HepG2 (cell line): ENCODE data around the gene ARVCF. TPM values are rescaled to one million over a fixed set of nuclear protein-coding genes. Genes with fewer than 3 reads are reported as not detected.
A peak's percentile ranks its signal among the peaks of the same experiment; 100 is the strongest.

Experiments used
- AGO1 ChIP-seq: fragments of 200-400 bp; formaldehyde crosslinking; IDR thresholded peaks from 2 replicates; pipeline ENCODE4 v1.6.1; 2017; ENCODE audit warnings: mild to moderate bottlenecking, low read depth, low read length, moderate library complexity; ENCODE audit not compliant: poor library complexity, severe bottlenecking
- ASH2L ChIP-seq: fragments of 300-600, 200-600 bp; sonication (generic); IDR thresholded peaks from 2 replicates; pipeline ENCODE4 v1.7.0; 2017; ENCODE audit warnings: low read depth, mild to moderate bottlenecking, moderate library complexity, mixed read lengths, low read length; ENCODE audit not compliant: insufficient read length
- ATAD3A ChIP-seq: sonication (generic); formaldehyde crosslinking; IDR thresholded peaks from 2 replicates; pipeline ENCODE4 v1.4.0; 2020; ENCODE audit warnings: missing genetic modification reagents
- FOXM1 ChIP-seq: sonication (generic); formaldehyde crosslinking; IDR thresholded peaks from 2 replicates; pipeline ENCODE4 v1.5.0; 2020; ENCODE audit warnings: missing genetic modification reagents
- HES4 ChIP-seq: sonication (generic); formaldehyde crosslinking; IDR thresholded peaks from 2 replicates; pipeline ENCODE4 v1.9.0; 2021; ENCODE audit warnings: mild to moderate bottlenecking, missing genetic modification reagents, borderline replicate concordance
- HNRNPL ChIP-seq: fragments of 200-400 bp; formaldehyde crosslinking; IDR thresholded peaks from 2 replicates; pipeline ENCODE4 v1.6.1; 2017; ENCODE audit warnings: mild to moderate bottlenecking, low read depth, low read length
- KAT8 ChIP-seq: IDR thresholded peaks from 2 replicates; pipeline ENCODE4 v1.6.1; 2016; ENCODE audit warnings: missing genetic modification reagents, missing compliant biosample characterization
- KDM1A ChIP-seq: IDR thresholded peaks from 2 replicates; pipeline ENCODE4 v1.6.1; 2016; ENCODE audit warnings: missing compliant biosample characterization
- KMT2B ChIP-seq: IDR thresholded peaks from 2 replicates; pipeline ENCODE4 v1.6.1; 2016; ENCODE audit warnings: missing genetic modification reagents, missing compliant biosample characterization
- MAF1 ChIP-seq: sonication (generic); formaldehyde crosslinking; IDR thresholded peaks from 2 replicates; pipeline ENCODE4 v1.5.0; 2020; ENCODE audit warnings: missing genetic modification reagents, borderline replicate concordance
- MIER2 ChIP-seq: IDR thresholded peaks from 2 replicates; pipeline ENCODE4 v1.6.1; 2016; ENCODE audit warnings: missing biosample characterization, missing genetic modification reagents
- MIXL1 ChIP-seq: IDR thresholded peaks from 2 replicates; pipeline ENCODE4 v1.6.1; 2016
- MZF1 ChIP-seq: sonication (generic); formaldehyde crosslinking; IDR thresholded peaks from 2 replicates; pipeline ENCODE4 v1.8.1; 2023; ENCODE audit warnings: mild to moderate bottlenecking, missing genetic modification reagents, borderline replicate concordance
- POLR2AphosphoS5 ChIP-seq: IDR thresholded peaks from 2 replicates; pipeline ENCODE4 v1.6.1; 2012; ENCODE audit warnings: low read depth, low read length
- RAD51 ChIP-seq: fragments of 450-650 bp; IDR thresholded peaks from 2 replicates; pipeline ENCODE4 v1.6.1; 2016; ENCODE audit warnings: borderline replicate concordance
- SCMH1 ChIP-seq: sonication (generic); formaldehyde crosslinking; IDR thresholded peaks from 2 replicates; pipeline ENCODE4 v1.9.0; 2021; ENCODE audit warnings: missing genetic modification reagents, mild to moderate bottlenecking, borderline replicate concordance
- SRSF1 ChIP-seq: fragments of 200-400 bp; formaldehyde crosslinking; optimal IDR thresholded peaks from 2 replicates; pipeline ENCODE3; 2017; ENCODE audit warnings: mild to moderate bottlenecking, low read depth, low read length, moderate library complexity
- TARDBP ChIP-seq: sonication (generic); formaldehyde crosslinking; IDR thresholded peaks from 2 replicates; pipeline ENCODE4 v1.8.0; 2022; ENCODE audit warnings: mild to moderate bottlenecking, missing genetic modification reagents
- TRIM24 ChIP-seq: sonication (generic); formaldehyde crosslinking; IDR thresholded peaks from 2 replicates; pipeline ENCODE4 v1.8.0; 2022; ENCODE audit warnings: mild to moderate bottlenecking, missing genetic modification reagents
- YEATS4 ChIP-seq: sonication (generic); formaldehyde crosslinking; IDR thresholded peaks from 2 replicates; pipeline ENCODE4 v1.4.0; 2020; ENCODE audit warnings: missing genetic modification reagents, borderline replicate concordance
- ZNF556 ChIP-seq: sonication (generic); formaldehyde crosslinking; IDR thresholded peaks from 2 replicates; pipeline ENCODE4 v1.4.0; 2020; ENCODE audit warnings: mild to moderate bottlenecking, missing genetic modification reagents, borderline replicate concordance
- ZNF598 ChIP-seq: sonication (generic); formaldehyde crosslinking; IDR thresholded peaks from 2 replicates; pipeline ENCODE4 v1.5.1; 2020; ENCODE audit warnings: mild to moderate bottlenecking, missing genetic modification reagents, borderline replicate concordance
- ZNF776 ChIP-seq: sonication (generic); formaldehyde crosslinking; IDR thresholded peaks from 2 replicates; pipeline ENCODE4 v1.4.0; 2020; ENCODE audit warnings: mild to moderate bottlenecking, missing genetic modification reagents
- ZNF788 ChIP-seq: sonication (generic); formaldehyde crosslinking; IDR thresholded peaks from 2 replicates; pipeline ENCODE4 v1.5.0; 2020; ENCODE audit warnings: mild to moderate bottlenecking, missing genetic modification reagents, borderline replicate concordance
- polyA plus RNA-seq, 8 experiments: library from polyadenylated mRNA; depleted of rRNA in 3 of 8; stranded (reverse) in 7 of 8; unstranded in 1 of 8; fragments of >200 nt; fragmentation: Illumina TruSeq in 4 of 8; extraction: Trizol in 4 of 8; gene quantifications; 2 replicates each; pipeline versions ENCODE4 v1.2.1 to v1.2.3, GENCODE V29; 2011 to 2016; ENCODE audit warnings: low read depth in 4 of 8, missing spikeins in 1 of 8, mixed read lengths in 1 of 8; ENCODE audit not compliant: insufficient read depth in 1 of 8
- total RNA-seq, 5 experiments: library from RNA; depleted of rRNA; stranded (reverse); fragments of >200 nt; fragmentation: Illumina TruSeq; extraction: Trizol; gene quantifications; 2 replicates each; pipeline ENCODE4 v1.2.3, GENCODE V29; 2016; ENCODE audit warnings: low read depth in 1 of 5
- TF ChIP-seq, protein P1 (sequence below): IDR thresholded peaks from 2 replicates; pipeline ENCODE4 v1.6.1; 2016; ENCODE audit warnings: low read depth, borderline replicate concordance
- TF ChIP-seq, protein P2 (sequence below): sonication (generic); formaldehyde crosslinking; IDR thresholded peaks from 2 replicates; pipeline ENCODE4 v1.9.0; 2022; ENCODE audit warnings: low read depth, missing genetic modification reagents
- TF ChIP-seq, protein P3 (sequence below): sonication (generic); formaldehyde crosslinking; IDR thresholded peaks from 2 replicates; pipeline ENCODE4 v1.5.0; 2020; ENCODE audit warnings: missing genetic modification reagents

The ARVCF gene
- total and polyA plus RNA-seq, 2 of the 13 experiments (the other 11 are each of a cell fraction or from before 2014, with no cell fraction given) = 16.4 to 17.7 TPM

DNA sequence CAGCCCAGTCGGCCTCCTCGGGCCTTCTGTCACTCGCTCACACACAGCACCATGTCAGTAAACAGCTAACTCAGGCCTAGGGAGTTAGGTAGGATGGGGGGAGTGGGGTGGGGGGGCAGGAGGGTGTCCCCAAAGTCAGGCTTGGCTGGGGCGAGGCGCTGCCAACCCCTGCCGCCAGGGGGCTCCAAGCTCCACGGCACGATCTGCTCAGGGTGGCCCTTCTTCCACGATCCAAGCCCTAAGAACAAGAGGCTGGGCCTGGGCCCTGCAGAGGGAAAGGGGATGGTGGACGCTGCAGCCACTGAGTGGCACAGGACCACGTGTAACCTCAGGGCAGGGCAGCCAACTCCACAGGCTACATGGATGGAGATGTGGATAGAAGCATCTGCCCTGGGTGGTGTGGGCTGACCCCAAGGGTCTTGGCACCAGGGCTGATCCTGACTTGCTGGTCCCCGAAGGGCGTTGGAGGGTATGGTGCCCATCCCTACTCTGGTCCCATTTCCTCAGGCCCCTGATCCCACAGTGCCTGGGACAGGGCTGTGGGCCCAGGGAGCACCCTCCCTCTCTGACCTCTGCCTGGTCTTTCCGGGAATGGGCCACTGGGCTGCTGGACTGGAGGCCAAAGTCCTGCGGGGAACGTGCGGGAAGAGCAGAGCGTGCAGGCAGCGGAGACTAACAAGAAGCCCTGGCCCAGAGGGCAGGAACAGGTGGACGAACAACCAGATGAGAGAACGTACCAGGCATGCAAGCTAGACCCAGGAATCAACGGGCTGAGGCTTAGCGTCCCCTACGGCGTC, 45.9 kb downstream of the ARVCF start (continued):
- TF ChIP-seq MIER2 (CRISPR knock-in tag) = 0 out of 2 replicates have a peak, but pooled peaks have one; percentile 47
- TF ChIP-seq, protein P1, sequence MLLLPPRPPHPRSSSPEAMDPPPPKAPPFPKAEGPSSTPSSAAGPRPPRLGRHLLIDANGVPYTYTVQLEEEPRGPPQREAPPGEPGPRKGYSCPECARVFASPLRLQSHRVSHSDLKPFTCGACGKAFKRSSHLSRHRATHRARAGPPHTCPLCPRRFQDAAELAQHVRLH (CRISPR knock-in tag) = peak; percentile 80; the same call in 1 of the 2 replicates
- TF ChIP-seq ATAD3A (CRISPR knock-in tag) = no peak
- TF ChIP-seq ASH2L = peak; percentile 61
- no peak for TF ChIP-seq AGO1
- peak; percentile 68; the same call in 1 of the 2 replicates for TF ChIP-seq KDM1A (CRISPR knock-in tag)
- TF ChIP-seq, protein P2, sequence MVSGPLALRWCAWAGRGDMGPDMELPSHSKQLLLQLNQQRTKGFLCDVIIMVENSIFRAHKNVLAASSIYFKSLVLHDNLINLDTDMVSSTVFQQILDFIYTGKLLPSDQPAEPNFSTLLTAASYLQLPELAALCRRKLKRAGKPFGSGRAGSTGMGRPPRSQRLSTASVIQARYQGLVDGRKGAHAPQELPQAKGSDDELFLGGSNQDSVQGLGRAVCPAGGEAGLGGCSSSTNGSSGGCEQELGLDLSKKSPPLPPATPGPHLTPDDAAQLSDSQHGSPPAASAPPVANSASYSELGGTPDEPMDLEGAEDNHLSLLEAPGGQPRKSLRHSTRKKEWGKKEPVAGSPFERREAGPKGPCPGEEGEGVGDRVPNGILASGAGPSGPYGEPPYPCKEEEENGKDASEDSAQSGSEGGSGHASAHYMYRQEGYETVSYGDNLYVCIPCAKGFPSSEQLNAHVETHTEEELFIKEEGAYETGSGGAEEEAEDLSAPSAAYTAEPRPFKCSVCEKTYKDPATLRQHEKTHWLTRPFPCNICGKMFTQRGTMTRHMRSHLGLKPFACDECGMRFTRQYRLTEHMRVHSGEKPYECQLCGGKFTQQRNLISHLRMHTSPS (CRISPR knock-in tag) = peak; percentile 84
- TF ChIP-seq ZNF598 = peak; percentile 22; the same call in 1 of the 2 replicates
- TF ChIP-seq POLR2AphosphoS5 = peak; percentile 53
- no peak for TF ChIP-seq SCMH1 (CRISPR knock-in tag)
- TF ChIP-seq ZNF776 (CRISPR knock-in tag) = no peak; the same call in 1 of the 2 replicates
- TF ChIP-seq RAD51 = no peak
- TF ChIP-seq MZF1 (CRISPR knock-in tag) = 0 out of 2 replicates have a peak, but pooled peaks have one; percentile 23
- 0 out of 2 replicates have a peak, but pooled peaks have one; percentile 7 for TF ChIP-seq MAF1 (CRISPR knock-in tag)
- TF ChIP-seq TRIM24 (CRISPR knock-in tag) = 0 out of 2 replicates have a peak, but pooled peaks have one; percentile 40
- TF ChIP-seq KMT2B (CRISPR knock-in tag) = peak; percentile 36; the same call in 1 of the 2 replicates
- no peak for TF ChIP-seq SRSF1
- TF ChIP-seq YEATS4 (CRISPR knock-in tag) = peak; percentile 84
- TF ChIP-seq HES4 (CRISPR knock-in tag) = 0 out of 2 replicates have a peak, but pooled peaks have one; percentile 14
- peak; percentile 94 for TF ChIP-seq ZNF788 (CRISPR knock-in tag)
- peak; percentile 61; the same call in 1 of the 2 replicates for TF ChIP-seq ZNF556 (CRISPR knock-in tag)
- TF ChIP-seq FOXM1 (CRISPR knock-in tag) = no peak
- TF ChIP-seq, protein P3, sequence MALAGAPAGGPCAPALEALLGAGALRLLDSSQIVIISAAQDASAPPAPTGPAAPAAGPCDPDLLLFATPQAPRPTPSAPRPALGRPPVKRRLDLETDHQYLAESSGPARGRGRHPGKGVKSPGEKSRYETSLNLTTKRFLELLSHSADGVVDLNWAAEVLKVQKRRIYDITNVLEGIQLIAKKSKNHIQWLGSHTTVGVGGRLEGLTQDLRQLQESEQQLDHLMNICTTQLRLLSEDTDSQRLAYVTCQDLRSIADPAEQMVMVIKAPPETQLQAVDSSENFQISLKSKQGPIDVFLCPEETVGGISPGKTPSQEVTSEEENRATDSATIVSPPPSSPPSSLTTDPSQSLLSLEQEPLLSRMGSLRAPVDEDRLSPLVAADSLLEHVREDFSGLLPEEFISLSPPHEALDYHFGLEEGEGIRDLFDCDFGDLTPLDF (CRISPR knock-in tag) = no peak
- TF ChIP-seq TARDBP (CRISPR knock-in tag) = peak; percentile 98
- TF ChIP-seq KAT8 (CRISPR knock-in tag) = peak; percentile 71
- 0 out of 2 replicates have a peak, but pooled peaks have one; percentile 47 for TF ChIP-seq MIXL1 (CRISPR knock-in tag)
- TF ChIP-seq HNRNPL = peak; percentile 80
